Measurements from ENCODE around the gene EEF1G.

The EEF1G gene

DNA sequence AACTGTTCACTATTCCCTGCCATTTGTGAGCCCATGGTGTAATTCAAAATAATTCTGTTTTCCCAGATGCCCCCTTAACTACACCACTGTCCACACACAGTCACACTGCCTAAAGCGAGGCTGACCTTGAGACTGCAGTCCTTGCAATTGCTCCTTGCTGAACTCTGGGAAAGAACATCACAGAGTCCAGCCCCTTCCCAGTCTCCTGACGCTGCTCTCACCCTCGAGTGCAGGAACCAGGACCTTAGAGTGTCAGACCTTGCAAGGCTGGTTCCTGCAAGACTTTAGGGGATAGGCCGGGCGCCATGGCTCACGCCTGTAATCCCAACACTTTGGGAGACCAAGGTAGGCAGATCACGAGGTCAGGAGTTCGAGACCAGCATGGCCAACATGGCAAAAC, 60.7 kb downstream of the EEF1G start:
- no peak for DNase-seq (ENCODE audit: low read depth)
- TF ChIP-seq MYC (IDR thresholded peaks at IDR 0.05; ENCODE audit: low read depth, low read length) (no peak), POLR2A (IDR thresholded peaks at IDR 0.05; ENCODE audit: extremely low read depth, insufficient read length) (no peak)
- TF ChIP-seq, protein P1, sequence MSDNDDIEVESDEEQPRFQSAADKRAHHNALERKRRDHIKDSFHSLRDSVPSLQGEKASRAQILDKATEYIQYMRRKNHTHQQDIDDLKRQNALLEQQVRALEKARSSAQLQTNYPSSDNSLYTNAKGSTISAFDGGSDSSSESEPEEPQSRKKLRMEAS (IDR thresholded peaks at IDR 0.05; ENCODE audit: low read depth, low read length): no peak
- TF ChIP-seq, protein P2, sequence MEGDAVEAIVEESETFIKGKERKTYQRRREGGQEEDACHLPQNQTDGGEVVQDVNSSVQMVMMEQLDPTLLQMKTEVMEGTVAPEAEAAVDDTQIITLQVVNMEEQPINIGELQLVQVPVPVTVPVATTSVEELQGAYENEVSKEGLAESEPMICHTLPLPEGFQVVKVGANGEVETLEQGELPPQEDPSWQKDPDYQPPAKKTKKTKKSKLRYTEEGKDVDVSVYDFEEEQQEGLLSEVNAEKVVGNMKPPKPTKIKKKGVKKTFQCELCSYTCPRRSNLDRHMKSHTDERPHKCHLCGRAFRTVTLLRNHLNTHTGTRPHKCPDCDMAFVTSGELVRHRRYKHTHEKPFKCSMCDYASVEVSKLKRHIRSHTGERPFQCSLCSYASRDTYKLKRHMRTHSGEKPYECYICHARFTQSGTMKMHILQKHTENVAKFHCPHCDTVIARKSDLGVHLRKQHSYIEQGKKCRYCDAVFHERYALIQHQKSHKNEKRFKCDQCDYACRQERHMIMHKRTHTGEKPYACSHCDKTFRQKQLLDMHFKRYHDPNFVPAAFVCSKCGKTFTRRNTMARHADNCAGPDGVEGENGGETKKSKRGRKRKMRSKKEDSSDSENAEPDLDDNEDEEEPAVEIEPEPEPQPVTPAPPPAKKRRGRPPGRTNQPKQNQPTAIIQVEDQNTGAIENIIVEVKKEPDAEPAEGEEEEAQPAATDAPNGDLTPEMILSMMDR (IDR thresholded peaks at IDR 0.05; ENCODE audit: low read depth, low read length): no peak
- H3K4me3 ChIP-seq (ENCODE audit: low read depth, low read length): no peak overlapping the region
